ENCODE results near the gene PRAMEF4. TPM values are rescaled to one million over a fixed set of nuclear protein-coding genes. Genes with fewer than 3 reads are reported as not detected.
"Not testable (repeated sequence)": the region's sequence is repeated elsewhere in the genome, so short reads cannot be mapped to it uniquely, and the experiment has no call there.

Gene PRAMEF4
- not detected in 2 replicates for total RNA-seq

DNA sequence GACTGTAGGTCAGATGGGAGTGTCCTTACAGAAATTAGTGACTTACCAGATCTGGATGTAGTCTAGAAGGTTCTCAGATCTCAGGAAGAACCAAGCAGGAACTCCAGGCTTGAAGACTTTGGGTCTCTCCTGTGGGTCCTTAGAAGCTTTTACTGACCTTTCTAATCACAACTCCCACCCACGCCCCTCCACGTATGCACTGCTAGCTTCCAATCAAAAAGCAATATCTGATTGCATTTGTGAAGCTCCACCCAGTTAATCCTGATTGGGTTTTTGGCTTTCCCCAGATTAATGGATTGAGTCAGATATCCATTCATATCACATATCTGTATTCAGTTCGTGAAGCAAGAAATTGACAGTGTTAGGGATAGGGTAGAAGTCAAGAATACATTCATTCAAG lies at the start of gene PRAMEF4:
Gene PRAMEF4, minus strand, starts transcription at position 101 of the 400 bp plus-strand sequence. CDS start 2,807 bp downstream, outside the sequence.
- intact Hi-C loops (cut with micrococcal nuclease): not testable (repeated sequence)

DNA sequence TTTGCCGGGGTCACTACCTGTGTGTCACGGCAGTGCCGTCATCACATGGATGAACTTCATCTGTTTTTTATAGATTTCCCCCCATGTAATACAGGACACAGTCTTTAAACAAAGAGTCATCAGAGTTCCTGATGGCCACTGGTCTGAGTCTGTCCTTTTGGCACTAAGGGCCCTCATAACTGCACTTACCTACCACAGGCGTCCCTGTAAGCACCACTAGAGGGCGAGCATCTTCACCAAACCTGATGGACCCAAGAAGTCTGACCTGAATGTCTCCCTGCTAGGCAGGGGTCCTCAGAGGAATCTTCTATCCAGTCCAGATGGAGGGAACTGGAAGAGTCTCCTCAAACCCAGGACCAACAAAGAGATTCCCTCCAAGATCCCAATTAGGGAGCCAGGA lies 38.4 kb upstream of the PRAMEF4 start:
- intact Hi-C loops (cut with micrococcal nuclease): not testable (repeated sequence)

DNA sequence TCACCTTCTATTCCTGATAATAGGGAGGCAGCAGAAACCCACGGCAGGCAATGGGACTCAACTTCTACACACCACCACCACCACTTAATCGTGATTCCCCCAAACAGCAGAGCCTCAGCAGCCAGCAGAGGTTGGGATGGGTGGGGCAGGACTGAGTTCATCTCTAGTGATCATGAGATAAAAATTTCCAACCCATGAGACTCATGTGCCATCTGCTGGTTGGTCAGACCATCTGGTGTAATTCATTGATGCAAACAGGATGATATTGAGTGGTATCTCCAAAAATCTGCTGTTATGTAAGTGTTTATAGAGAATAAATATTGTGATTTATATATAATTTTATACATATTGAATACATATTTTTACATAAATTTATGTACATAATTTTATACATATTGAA lies 35.7 kb upstream of the PRAMEF4 start:
- intact Hi-C loops (cut with micrococcal nuclease): not testable (repeated sequence)

- intact Hi-C loops (cut with micrococcal nuclease): not testable (repeated sequence)
Observed at GRCh38 chr1:12916310-12916709, 30.3 kb upstream of the PRAMEF4 start, which contains the start of gene PRAMEF7. Gene PRAMEF7 (plus strand): TSS chr1:12916610. CDS start chr1:12917693, 1,083 bp downstream.

DNA sequence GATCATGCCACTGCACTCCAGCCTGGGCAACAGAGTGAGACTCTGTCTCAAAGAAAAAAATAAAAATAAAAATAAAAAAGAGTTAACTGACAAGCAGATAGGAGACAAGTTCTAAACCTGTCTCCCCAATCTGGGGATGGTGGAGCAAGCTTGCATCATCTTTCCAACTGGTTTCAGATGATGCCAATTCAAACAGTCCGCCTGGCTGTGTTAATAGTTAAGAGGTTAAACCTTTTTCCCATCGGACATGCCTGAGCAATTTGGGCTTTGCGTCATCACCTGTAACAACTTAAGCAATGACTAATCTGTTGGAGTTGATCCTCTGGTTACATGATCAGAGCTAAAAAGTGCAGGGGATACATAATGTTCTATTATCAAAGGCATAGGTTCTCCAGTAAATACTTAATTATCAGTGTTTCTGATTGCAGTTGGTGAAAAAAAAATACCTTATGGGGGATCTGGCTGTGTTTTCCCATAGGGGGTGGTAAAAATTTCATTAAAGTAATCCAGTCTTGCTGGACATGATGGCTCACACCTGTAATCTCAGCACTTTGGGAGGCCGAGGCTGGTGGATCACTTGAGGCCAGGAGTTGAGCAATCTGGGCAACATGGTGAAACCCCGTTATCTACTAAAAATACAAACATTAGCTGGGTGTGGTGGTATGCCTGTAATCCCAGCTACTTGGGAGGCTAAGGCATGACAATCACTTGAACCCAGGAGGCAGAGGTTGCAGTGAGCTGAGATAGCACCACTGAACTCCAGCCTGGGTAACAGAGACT lies 18.0 kb upstream of the PRAMEF4 start:
- intact Hi-C loops (cut with micrococcal nuclease): not testable (repeated sequence)

DNA sequence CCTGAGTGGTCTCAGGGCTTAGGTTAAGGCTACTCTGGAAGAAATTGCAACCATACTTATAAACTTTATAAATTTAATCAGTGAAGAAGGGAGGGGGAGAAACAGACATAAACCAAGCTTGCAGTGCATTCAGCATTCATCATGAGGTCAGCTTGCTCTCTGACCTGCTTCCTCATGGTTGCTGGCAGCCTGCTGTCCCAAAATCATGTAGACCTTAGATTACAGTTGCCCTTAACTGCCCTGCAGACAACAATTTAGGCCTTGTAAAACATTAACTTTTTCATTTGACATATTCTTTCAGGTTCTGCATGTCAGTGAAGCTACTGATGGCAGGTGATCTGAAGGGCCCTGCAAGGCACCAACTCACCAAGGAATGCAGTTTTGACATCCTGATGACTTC lies 13.2 kb upstream of the PRAMEF4 start:
- intact Hi-C loops (cut with micrococcal nuclease): not testable (repeated sequence)

GRCh38 chr1:12898170-12898569 lies 12.2 kb upstream of the PRAMEF4 start, which contains the start of gene PRAMEF10:
Gene PRAMEF10 (minus strand): TSS chr1:12898270. CDS start chr1:12895847, 2,423 bp downstream.
- intact Hi-C loops (cut with micrococcal nuclease): not testable (repeated sequence)

DNA sequence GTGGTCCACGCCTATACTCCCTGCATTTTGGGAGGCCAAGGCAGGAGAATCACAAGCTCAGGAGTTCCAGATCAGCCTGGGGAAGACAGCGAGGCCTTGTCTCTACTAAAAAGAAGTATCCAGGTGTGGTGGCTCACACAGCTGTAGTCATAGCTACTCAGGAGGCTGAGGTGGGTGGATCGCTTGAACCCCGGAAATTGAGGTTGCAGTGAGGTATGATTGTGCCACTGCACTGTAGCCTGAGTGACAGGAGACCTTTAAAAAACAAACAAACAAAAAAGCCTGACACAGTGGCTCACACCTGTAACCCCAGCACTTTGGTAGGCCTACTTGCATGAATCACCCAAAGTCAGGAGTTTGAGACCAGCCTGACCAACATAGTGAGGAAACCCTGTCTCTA lies 7.5 kb downstream of the PRAMEF4 start:
- intact Hi-C loops (cut with micrococcal nuclease): not testable (repeated sequence)

GRCh38 chr1:12863131-12863880 lies 22.7 kb downstream of the PRAMEF4 start:
- intact Hi-C loops (cut with micrococcal nuclease): not testable (repeated sequence)

DNA sequence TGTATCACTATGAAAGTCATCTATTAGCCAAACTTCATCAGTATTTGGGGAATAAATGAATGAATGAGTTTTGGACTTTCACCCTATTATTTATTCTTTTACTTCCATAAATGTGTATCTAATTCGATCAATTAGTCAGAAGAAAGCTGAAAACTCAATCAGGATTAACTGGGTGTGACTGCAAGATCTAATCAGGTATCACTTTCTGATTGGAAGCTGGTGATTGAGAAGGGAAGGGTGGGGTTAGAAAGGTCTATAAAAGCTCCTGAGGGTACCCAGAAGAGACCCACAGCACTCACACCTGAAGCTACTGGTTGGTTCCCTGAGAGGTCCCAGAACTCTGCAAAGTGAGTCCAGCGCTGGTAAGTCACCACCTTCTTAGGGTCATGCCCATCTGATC lies 29.2 kb downstream of the PRAMEF4 start, which contains the start of gene PRAMEF2:
Gene PRAMEF2, plus strand, starts transcription at position 301 of the 400 bp plus-strand sequence. CDS start 1,924 bp downstream, outside the sequence.
- intact Hi-C loops (cut with micrococcal nuclease): not testable (repeated sequence)

- intact Hi-C loops (cut with micrococcal nuclease): no loop called here
Observed at GRCh38 chr1:12851779-12852178, 34.2 kb downstream of the PRAMEF4 start.

DNA sequence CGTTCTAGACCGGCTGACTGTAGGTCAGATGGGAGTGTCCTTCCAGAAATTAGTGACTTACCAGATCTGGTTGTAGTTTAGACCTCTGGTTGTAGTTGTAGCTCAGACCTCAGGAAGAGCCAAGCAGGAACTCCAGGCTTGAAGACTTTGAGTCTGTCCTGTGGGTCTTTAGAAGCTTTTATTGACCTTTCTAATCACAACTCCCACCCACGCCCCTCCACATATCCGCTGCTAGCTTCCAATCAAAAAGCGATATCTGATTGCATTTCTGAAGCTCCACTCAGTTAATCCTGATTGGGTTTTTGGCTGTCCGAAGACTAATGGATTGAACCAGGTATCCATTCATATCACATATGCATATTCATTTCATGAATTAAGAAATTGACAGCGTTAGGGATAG lies 37.4 kb downstream of the PRAMEF4 start, which contains the start of gene HNRNPCL1:
Gene HNRNPCL1, minus strand, starts transcription at position 101 of the 400 bp plus-strand sequence. CDS start 431 bp downstream, outside the sequence.
- intact Hi-C loops (cut with micrococcal nuclease): not testable (repeated sequence)

- intact Hi-C loops (cut with micrococcal nuclease): not testable (repeated sequence)
Observed at GRCh38 chr1:12833251-12833650, 52.8 kb downstream of the PRAMEF4 start.

- intact Hi-C loops (cut with micrococcal nuclease): not testable (repeated sequence)
Observed at GRCh38 chr1:12831310-12831709, 54.7 kb downstream of the PRAMEF4 start, which contains the start of gene PRAMEF11. Gene PRAMEF11 (minus strand): TSS chr1:12831410. CDS start chr1:12828789, 2,621 bp downstream.

Other genes starting within 250 kb of the PRAMEF4 start
- not detected in 2 replicates for gene AADACL4, start 242.1 kb downstream of the PRAMEF4 start, total RNA-seq
- not detected in 2 replicates for gene AADACL3, start 170.1 kb downstream of the PRAMEF4 start, total RNA-seq
- gene CFAP107, start 140.0 kb downstream of the PRAMEF4 start, total RNA-seq: not detected in 2 replicates
- gene PRAMEF12, start 112.5 kb downstream of the PRAMEF4 start, total RNA-seq: not detected in 2 replicates
- not detected in 2 replicates for gene PRAMEF1, start 94.8 kb downstream of the PRAMEF4 start, total RNA-seq
- gene PRAMEF11, start 54.8 kb downstream of the PRAMEF4 start, total RNA-seq: not detected in 2 replicates
- gene HNRNPCL1, start 37.5 kb downstream of the PRAMEF4 start, total RNA-seq: not detected in 2 replicates
- not detected in 2 replicates for gene PRAMEF2, start 29.1 kb downstream of the PRAMEF4 start, total RNA-seq
- gene PRAMEF10, start 12.1 kb upstream of the PRAMEF4 start, total RNA-seq: not detected in 2 replicates
- not detected in 2 replicates for gene PRAMEF7, start 30.4 kb upstream of the PRAMEF4 start, total RNA-seq
- gene PRAMEF6, start 61.4 kb upstream of the PRAMEF4 start, total RNA-seq: not detected in 2 replicates
- gene PRAMEF27, start 170.4 kb upstream of the PRAMEF4 start, total RNA-seq: not detected in 2 replicates
- not detected in 2 replicates for gene HNRNPCL3, start 174.6 kb upstream of the PRAMEF4 start, total RNA-seq
- gene PRAMEF25, start 184.6 kb upstream of the PRAMEF4 start, total RNA-seq: not detected in 2 replicates
- not detected in 2 replicates for gene HNRNPCL2, start 230.7 kb upstream of the PRAMEF4 start, total RNA-seq